Measurements from ENCODE around the gene CHI3L1. TPM values are rescaled to one million over a fixed set of nuclear protein-coding genes. Genes with fewer than 3 reads are reported as not detected.

CHI3L1 gene
- total and polyA plus RNA-seq, 11 donors, result 0.15 to 27.1 (median 1.3) TPM; not detected in 1

- Histone ChIP-seq H3K4me3 (no peak overlapping the region), H3K9me3 (no peaks in the 10 kb centered on the region), H3K27me3 (no peaks in the 10 kb centered on the region), H3K36me3 (no peaks in the 10 kb centered on the region), H3K4me1 (peaks cover 0 to 14% (median 0%) of the 10 kb centered on the region in 12 donors), H3K27ac (no peak overlapping the region)
- intact Hi-C loops (cut with DNase I), result loop anchor here in 9 of 10 donors (1.0 to 5.0 kb wide), 8 partner anchors 46 to 134 kb away; no protein-coding TSS in a partner anchor
- DNase-seq, result peak in 2 of 5 donors; percentile 24 to 51
- ATAC-seq, result no peak
- TF ChIP-seq CTCF (IDR thresholded peaks at IDR 0.05) (no peak), POLR2A (IDR thresholded peaks at IDR 0.05) (no peak)
- 86 to 95% (median 94%) methylated on average over 10 to 22 of the region's 22 CpGs for WGBS, 4 donors
These were observed 14.9 kb downstream of the CHI3L1 start for GRCh38 chr1:203171341-203172183.

GRCh38 chr1:203170625-203171330 is 15.7 kb downstream of the CHI3L1 start:
- DNase-seq (peak in 1 of 5 donors; percentile 19), ATAC-seq (no peak)
- 82 to 87% (median 83%) methylated on average over 7 to 8 of the region's 8 CpGs for WGBS, 4 donors
- no peak overlapping the region for H3K27ac ChIP-seq
- intact Hi-C loops (cut with DNase I), result loop anchor here in 7 of 10 donors (5.0 kb wide), 4 partner anchors 47 to 133 kb away; no protein-coding TSS in a partner anchor
- H3K9me3 ChIP-seq, result no peaks in the 10 kb centered on the region
- H3K4me3 ChIP-seq, result no peak overlapping the region
- H3K36me3 ChIP-seq, result peaks cover 0 to 2% (median 0%) of the 10 kb centered on the region in 9 donors
- no peaks in the 10 kb centered on the region for H3K27me3 ChIP-seq
- peaks cover 0 to 6% (median 0%) of the 10 kb centered on the region in 12 donors for H3K4me1 ChIP-seq
- TF ChIP-seq POLR2A (IDR thresholded peaks at IDR 0.05) (no peak), CTCF (IDR thresholded peaks at IDR 0.05) (no peak)

GRCh38 chr1:203169770-203170520 is 16.6 kb downstream of the CHI3L1 start:
- Histone ChIP-seq H3K36me3 (peaks cover 0 to 5% (median 0%) of the 10 kb centered on the region in 9 donors), H3K4me3 (no peak overlapping the region), H3K27me3 (peaks cover 0 to 3% (median 0%) of the 10 kb centered on the region in 9 donors), H3K9me3 (no peaks in the 10 kb centered on the region), H3K27ac (no peak overlapping the region), H3K4me1 (no peaks in the 10 kb centered on the region)
- peak in 2 of 5 donors; percentile 11 to 33 for DNase-seq
- no peak for ATAC-seq
- intact Hi-C loops (cut with DNase I), result loop anchor here in 7 of 10 donors (5.0 kb wide), 4 partner anchors 47 to 133 kb away; no protein-coding TSS in a partner anchor
- 87 to 92% (median 87%) methylated on average over 21 of the region's 21 CpGs for WGBS, 4 donors
- TF ChIP-seq POLR2A (IDR thresholded peaks at IDR 0.05) (no peak), CTCF (IDR thresholded peaks at IDR 0.05) (no peak)
